Neural progenitor cell (in vitro differentiated cells): ENCODE data around the gene RBPMS2.

Source experiments
- CTCF ChIP-seq: fragments of 200-600 bp; sonication (generic); IDR thresholded peaks from 2 replicates; pipeline ENCODE4 v1.5.1; 2017; ENCODE audit warnings: antibody characterized with exemption, mild to moderate bottlenecking
- EZH2 ChIP-seq: fragments of 200-600 bp; sonication (generic); IDR thresholded peaks from 2 replicates; pipeline ENCODE4 v1.6.1; 2017; ENCODE audit warnings: antibody characterized with exemption, mild to moderate bottlenecking, moderate library complexity
- EZH2phosphoT487 ChIP-seq: fragments of 200-600 bp; sonication (generic); IDR thresholded peaks from 2 replicates; pipeline ENCODE4 v1.6.1; 2017; ENCODE audit warnings: antibody characterized with exemption

GRCh38 chr15:64780600-64781156 lies 5.3 kb upstream of the RBPMS2 start:
- TF ChIP-seq CTCF = no peak
- TF ChIP-seq EZH2phosphoT487 = no peak
- TF ChIP-seq EZH2 = no peak
